Measurements from ENCODE around the gene AXL.

DNA sequence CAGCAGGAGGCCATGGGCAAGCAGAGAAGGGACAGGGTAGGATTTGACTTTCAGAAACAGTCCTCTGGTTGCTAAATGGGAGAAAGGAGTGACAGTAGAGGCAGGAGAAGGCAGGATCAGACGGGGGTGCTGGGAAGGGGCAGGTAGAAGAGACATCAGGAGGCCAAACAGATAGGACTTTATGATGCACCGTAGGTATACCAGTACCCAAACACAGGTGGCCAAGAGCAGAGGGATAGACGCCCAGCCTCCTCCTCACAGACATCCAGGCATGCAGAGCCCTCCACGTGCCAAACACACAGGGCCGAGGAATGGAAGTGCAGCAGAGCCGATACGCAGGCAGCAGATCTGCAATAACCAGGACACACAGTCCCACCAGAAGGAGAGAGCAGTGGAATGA is 1.3 kb upstream of the AXL start:
- TF ChIP-seq POLR2AphosphoS5 (IDR thresholded peaks at IDR 0.05; ENCODE audit: low read depth, low read length), result no peak
- TF ChIP-seq, protein P1, sequence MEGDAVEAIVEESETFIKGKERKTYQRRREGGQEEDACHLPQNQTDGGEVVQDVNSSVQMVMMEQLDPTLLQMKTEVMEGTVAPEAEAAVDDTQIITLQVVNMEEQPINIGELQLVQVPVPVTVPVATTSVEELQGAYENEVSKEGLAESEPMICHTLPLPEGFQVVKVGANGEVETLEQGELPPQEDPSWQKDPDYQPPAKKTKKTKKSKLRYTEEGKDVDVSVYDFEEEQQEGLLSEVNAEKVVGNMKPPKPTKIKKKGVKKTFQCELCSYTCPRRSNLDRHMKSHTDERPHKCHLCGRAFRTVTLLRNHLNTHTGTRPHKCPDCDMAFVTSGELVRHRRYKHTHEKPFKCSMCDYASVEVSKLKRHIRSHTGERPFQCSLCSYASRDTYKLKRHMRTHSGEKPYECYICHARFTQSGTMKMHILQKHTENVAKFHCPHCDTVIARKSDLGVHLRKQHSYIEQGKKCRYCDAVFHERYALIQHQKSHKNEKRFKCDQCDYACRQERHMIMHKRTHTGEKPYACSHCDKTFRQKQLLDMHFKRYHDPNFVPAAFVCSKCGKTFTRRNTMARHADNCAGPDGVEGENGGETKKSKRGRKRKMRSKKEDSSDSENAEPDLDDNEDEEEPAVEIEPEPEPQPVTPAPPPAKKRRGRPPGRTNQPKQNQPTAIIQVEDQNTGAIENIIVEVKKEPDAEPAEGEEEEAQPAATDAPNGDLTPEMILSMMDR (IDR thresholded peaks at IDR 0.05), result no peak
- TF ChIP-seq, protein P2, sequence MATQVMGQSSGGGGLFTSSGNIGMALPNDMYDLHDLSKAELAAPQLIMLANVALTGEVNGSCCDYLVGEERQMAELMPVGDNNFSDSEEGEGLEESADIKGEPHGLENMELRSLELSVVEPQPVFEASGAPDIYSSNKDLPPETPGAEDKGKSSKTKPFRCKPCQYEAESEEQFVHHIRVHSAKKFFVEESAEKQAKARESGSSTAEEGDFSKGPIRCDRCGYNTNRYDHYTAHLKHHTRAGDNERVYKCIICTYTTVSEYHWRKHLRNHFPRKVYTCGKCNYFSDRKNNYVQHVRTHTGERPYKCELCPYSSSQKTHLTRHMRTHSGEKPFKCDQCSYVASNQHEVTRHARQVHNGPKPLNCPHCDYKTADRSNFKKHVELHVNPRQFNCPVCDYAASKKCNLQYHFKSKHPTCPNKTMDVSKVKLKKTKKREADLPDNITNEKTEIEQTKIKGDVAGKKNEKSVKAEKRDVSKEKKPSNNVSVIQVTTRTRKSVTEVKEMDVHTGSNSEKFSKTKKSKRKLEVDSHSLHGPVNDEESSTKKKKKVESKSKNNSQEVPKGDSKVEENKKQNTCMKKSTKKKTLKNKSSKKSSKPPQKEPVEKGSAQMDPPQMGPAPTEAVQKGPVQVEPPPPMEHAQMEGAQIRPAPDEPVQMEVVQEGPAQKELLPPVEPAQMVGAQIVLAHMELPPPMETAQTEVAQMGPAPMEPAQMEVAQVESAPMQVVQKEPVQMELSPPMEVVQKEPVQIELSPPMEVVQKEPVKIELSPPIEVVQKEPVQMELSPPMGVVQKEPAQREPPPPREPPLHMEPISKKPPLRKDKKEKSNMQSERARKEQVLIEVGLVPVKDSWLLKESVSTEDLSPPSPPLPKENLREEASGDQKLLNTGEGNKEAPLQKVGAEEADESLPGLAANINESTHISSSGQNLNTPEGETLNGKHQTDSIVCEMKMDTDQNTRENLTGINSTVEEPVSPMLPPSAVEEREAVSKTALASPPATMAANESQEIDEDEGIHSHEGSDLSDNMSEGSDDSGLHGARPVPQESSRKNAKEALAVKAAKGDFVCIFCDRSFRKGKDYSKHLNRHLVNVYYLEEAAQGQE (IDR thresholded peaks at IDR 0.05; ENCODE audit: insufficient read depth in 1 of 2, low read depth in 2 of 2, low read length in 1 of 2), result no peak

Data from Panc1 (cell line).